GF-D8 (cell line): ENCODE results near the gene BPIFB6.

Source experiments
- DNase-seq: peaks from one replicate; lab custom pipeline; 2025; lab: John Stamatoyannopoulos, UW

The BPIFB6 gene

DNA sequence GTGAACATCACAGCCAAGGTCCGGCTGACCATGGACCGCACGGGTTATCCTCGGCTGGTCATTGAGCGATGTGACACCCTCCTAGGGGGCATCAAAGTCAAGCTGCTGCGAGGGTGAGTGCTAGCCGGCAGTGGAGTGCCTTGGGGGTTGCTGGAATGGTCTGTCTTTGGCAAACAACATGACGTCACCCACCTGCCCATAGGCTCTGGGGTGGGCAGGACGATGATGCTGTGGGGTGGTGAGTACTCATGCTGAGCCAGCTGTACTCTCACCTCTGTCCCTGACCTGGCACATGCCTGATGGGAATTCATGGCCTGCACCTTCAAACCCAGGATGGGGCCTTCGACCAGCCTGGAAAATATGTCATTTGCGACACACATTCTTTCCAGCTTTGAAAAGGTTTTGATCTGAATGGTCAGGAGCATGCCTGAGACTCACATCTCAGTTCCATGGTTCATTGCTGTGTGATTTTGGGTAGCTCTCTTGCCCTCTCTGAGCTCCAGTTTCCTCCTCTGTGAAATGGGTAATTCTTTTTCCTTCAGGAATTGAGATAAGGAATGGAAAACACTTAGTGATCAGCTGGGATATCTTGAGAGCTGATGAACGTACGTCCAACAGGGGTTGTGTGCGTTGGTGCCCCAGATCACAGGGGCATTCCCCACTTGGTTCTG, 54.7 kb downstream of the BPIFB6 start:
- no peak for DNase-seq

DNA sequence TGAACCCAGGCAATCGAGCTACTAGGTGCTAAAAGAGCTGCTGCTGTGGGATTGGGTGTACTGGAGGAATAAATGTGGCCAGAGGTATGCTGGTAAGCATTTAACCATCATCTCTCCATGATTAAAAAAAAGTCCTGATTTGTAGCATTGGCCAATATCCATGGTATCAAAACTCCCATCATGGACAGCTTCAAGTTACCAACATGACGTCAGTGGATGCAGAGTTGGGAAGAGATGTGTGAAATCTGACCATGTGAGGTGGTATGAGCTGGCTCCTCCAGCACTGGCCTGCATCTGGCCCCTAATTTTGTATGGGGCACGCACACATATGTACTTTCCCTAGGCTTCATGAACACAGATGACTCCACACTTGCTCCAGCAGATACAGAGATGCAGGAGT, 59.7 kb downstream of the BPIFB6 start:
- no peak for DNase-seq

DNA sequence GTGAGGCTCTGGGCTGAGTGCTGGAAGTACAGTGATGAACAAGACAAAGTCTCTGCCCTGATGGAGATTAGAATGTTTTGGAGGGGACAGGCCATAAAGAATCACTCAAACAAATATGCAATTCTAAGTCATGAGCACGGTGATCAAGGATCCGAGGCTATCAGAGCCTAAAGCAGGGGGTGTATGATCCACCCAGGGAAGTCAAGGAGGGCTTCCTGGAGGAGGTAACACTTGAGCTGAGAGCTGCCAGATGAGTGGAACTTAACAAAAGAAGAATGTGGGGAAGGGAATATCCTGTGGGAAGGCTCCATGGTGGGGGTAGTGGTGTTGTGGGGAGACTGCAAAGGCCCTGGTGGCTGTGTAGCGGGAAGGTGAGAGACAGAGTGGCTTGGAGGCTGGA, 60.2 kb downstream of the BPIFB6 start:
- no peak for DNase-seq

DNA sequence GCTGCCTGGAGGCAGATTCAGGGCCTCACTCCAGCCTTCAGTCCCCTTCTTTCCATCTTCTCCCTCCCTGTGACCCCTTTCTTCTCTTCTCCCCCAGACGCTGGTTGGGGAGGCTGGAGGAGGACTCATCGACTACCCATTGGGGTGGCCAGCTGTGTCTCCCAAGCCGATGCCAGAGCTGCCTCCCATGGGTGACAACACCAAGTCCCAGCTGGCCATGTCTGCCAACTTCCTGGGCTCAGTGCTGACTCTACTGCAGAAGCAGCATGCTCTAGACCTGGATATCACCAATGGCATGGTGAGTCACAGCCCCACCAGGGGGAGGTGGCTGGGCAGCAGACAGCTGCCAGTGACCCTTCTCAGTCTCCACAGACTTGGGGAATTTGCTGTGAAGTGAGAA, 60.9 kb downstream of the BPIFB6 start:
- no peak for DNase-seq

DNA sequence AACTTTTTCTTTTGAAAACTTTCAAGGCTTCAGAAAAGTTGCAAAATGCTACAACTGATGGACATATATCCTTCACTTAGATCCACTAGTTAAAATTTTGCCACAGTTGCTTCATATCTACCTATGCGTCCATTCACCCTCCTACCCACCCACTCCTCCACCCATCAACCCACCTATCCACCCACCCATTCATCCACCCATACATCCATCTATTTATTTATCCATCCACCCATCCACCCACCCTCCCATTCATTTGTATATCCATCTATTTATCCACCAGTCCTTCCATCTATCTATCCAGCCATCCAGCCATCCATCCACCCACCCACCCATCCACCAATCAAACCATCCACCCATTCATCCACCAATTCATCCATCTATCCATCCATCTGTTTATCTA, 61.6 kb downstream of the BPIFB6 start:
- DNase-seq, result no peak

DNA sequence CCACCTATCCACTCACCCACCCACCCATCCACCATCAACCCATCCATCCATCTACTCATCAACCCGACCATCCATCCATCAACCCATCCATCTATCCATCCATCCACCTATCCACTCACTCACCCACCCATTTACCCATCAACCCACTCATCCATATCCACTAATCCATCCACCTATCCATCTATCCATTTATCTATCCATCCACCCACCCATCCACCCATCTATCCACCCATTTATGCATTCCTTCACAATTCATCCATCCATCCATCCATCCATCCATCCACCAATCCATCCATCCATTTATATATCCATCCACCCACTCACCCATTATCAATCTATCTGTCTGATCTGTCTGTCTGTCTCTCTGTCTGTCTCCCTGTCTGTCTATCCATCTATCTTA, 62.1 kb downstream of the BPIFB6 start:
- DNase-seq, result no peak
